Mucosa of gallbladder (tissue), 1 donor: ENCODE measurements around the gene FAM186B. TPM values are rescaled to one million over a fixed set of nuclear protein-coding genes. Genes with fewer than 3 reads are reported as not detected.
"Not testable (repeated sequence)": the region's sequence is repeated elsewhere in the genome, so short reads cannot be mapped to it uniquely, and the experiment has no call there.

Experiments used
- DNase-seq: peaks from one replicate; pipeline ENCODE4 v3.0.0-alpha.2; 2020; ENCODE audit warnings: low spot score
- total RNA-seq: library from RNA; stranded (reverse); gene quantifications from one replicate; pipeline ENCODE4 v1.2.1, GENCODE V29; 2021
- donor health status: DM: no; HTN: no; CAD: no.

Gene FAM186B
- total RNA-seq: 0.32 TPM

GRCh38 chr12:49605539-49605938 lies at the start of gene FAM186B:
Gene FAM186B, minus strand, starts transcription at chr12:49605639. Its CDS starts 162 bp downstream, at chr12:49605477.
- not testable (repeated sequence) for DNase-seq

- DNase-seq: no peak
Observed at GRCh38 chr12:49654715-49655114, 49.3 kb upstream of the FAM186B start.

- DNase-seq: no peak
Observed at GRCh38 chr12:49652921-49653520, 47.6 kb upstream of the FAM186B start.

- no peak for DNase-seq
Observed at GRCh38 chr12:49651855-49652254, 46.4 kb upstream of the FAM186B start.

- DNase-seq: no peak
Observed at GRCh38 chr12:49649892-49650291, 44.5 kb upstream of the FAM186B start.

GRCh38 chr12:49649445-49649844 lies 44.0 kb upstream of the FAM186B start:
- DNase-seq: no peak

- no peak for DNase-seq
Observed at GRCh38 chr12:49648712-49649003, 43.2 kb upstream of the FAM186B start.

- DNase-seq: no peak
Observed at GRCh38 chr12:49647827-49648711, 42.6 kb upstream of the FAM186B start.

- DNase-seq: no peak
Observed at GRCh38 chr12:49646871-49647654, 41.6 kb upstream of the FAM186B start.

- DNase-seq: no peak
Observed at GRCh38 chr12:49646331-49646830, 40.9 kb upstream of the FAM186B start.

GRCh38 chr12:49645146-49646039 lies 40.0 kb upstream of the FAM186B start:
- no peak for DNase-seq

GRCh38 chr12:49644620-49644994 lies 39.2 kb upstream of the FAM186B start:
- peak; percentile 77 for DNase-seq

- no peak for DNase-seq
Observed at GRCh38 chr12:49643961-49644619, 38.7 kb upstream of the FAM186B start.

- no peak for DNase-seq
Observed at GRCh38 chr12:49643135-49643534, 37.7 kb upstream of the FAM186B start.

- DNase-seq: no peak
Observed at GRCh38 chr12:49642370-49642802, 36.9 kb upstream of the FAM186B start.

- no peak for DNase-seq
Observed at GRCh38 chr12:49641748-49642369, 36.4 kb upstream of the FAM186B start.

GRCh38 chr12:49636979-49637755 lies 31.7 kb upstream of the FAM186B start:
- peak; percentile 54 for DNase-seq

- DNase-seq: no peak
Observed at GRCh38 chr12:49636574-49636973, 31.1 kb upstream of the FAM186B start.

GRCh38 chr12:49635656-49636055 lies 30.2 kb upstream of the FAM186B start:
- no peak for DNase-seq

GRCh38 chr12:49635036-49635435 lies 29.6 kb upstream of the FAM186B start:
- DNase-seq: no peak
